Colonic mucosa (tissue), 4 donors: ENCODE data around the gene ZBTB8A. TPM values are rescaled to one million over a fixed set of nuclear protein-coding genes. Genes with fewer than 3 reads are reported as not detected.

Source experiments
- DNase-seq: peaks from one replicate; pipeline ENCODE4 v3.0.0-alpha.2; 2020
- H3K27ac ChIP-seq: fragments of 200-600 bp; one replicate; pipeline ENCODE4 v1.8.0; 2021
- H3K27me3 ChIP-seq: fragments of 200-600 bp; one replicate; pipeline ENCODE4 v1.8.0; 2021
- H3K36me3 ChIP-seq: fragments of 200-600 bp; one replicate; pipeline ENCODE4 v1.8.0; 2021
- H3K4me1 ChIP-seq: fragments of 200-600 bp; one replicate; pipeline ENCODE4 v1.8.0; 2021; ENCODE audit warnings: mild to moderate bottlenecking
- H3K4me3 ChIP-seq: fragments of 200-600 bp; one replicate; pipeline ENCODE4 v1.8.0; 2021
- H3K9ac ChIP-seq, 2 donors: one replicate each; pipeline ENCODE4 v1.7.0; 2013; ENCODE audit warnings: control low read depth in 2 of 2, low read depth in 2 of 2, low read length in 2 of 2
- H3K9me3 ChIP-seq: fragments of 200-600 bp; one replicate; pipeline ENCODE4 v1.8.0; 2021
- intact Hi-C: fragments of 100-400 bp; cut with DNase I; formaldehyde crosslinking; loops from one replicate; pipeline ENCODE4 v1.14.1; 2022
- total RNA-seq, 2 donors: library from RNA; stranded (reverse); fragmentation: NEBNext Ultra II Directional in 1 of 2; extraction: Animal tissue kit (Norgen Biotek cat#: 25700) in 1 of 2; gene quantifications; one replicate each; pipeline ENCODE4 v1.2.1, GENCODE V29; 2021
- TF ChIP-seq, protein P1 (sequence below): fragments of 200-600 bp; IDR thresholded peaks from one replicate; pipeline ENCODE4 v1.8.0; 2022; ENCODE audit warnings: antibody characterized with exemption, mild to moderate bottlenecking
- donor health status: healthy.
- donor health status: DM: no; HTN: no; CAD: no.
- donor health status: DM: no; HTN: no; CAD: no.

The ZBTB8A gene
- total RNA-seq, 2 donors from 2014 or later = 6.5 to 7.1 TPM

DNA sequence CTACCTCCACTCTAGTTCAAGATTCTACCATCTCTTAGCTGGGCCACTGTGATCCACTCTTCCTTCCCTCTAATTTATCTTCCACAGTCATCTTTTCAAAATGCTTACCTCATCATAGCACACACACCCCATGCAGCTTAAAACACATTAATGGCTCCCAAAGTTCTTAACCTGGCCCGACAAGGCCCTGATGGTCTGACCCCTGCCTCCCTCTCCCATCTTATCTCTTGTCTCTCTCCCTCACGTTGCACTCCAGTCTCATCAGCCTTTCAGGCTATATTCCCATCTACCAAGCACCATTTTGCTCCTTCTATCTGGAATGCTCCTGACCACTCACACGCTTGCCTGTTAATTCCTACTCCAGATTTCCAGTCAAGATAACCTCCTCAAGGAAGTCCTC, 2.5 kb upstream of the ZBTB8A start:
- H3K9ac ChIP-seq = no peak overlapping the region
- no peak overlapping the region for H3K4me3 ChIP-seq
- no peaks in the 10 kb centered on the region for H3K27me3 ChIP-seq
- TF ChIP-seq, protein P1, sequence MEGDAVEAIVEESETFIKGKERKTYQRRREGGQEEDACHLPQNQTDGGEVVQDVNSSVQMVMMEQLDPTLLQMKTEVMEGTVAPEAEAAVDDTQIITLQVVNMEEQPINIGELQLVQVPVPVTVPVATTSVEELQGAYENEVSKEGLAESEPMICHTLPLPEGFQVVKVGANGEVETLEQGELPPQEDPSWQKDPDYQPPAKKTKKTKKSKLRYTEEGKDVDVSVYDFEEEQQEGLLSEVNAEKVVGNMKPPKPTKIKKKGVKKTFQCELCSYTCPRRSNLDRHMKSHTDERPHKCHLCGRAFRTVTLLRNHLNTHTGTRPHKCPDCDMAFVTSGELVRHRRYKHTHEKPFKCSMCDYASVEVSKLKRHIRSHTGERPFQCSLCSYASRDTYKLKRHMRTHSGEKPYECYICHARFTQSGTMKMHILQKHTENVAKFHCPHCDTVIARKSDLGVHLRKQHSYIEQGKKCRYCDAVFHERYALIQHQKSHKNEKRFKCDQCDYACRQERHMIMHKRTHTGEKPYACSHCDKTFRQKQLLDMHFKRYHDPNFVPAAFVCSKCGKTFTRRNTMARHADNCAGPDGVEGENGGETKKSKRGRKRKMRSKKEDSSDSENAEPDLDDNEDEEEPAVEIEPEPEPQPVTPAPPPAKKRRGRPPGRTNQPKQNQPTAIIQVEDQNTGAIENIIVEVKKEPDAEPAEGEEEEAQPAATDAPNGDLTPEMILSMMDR = no peak
- H3K9me3 ChIP-seq = no peaks in the 10 kb centered on the region
- DNase-seq = no peak
- intact Hi-C loops = no loop called here
- H3K36me3 ChIP-seq = no peaks in the 10 kb centered on the region
- peaks cover 5% of the 10 kb centered on the region for H3K4me1 ChIP-seq
- H3K27ac ChIP-seq = no peak overlapping the region

DNA sequence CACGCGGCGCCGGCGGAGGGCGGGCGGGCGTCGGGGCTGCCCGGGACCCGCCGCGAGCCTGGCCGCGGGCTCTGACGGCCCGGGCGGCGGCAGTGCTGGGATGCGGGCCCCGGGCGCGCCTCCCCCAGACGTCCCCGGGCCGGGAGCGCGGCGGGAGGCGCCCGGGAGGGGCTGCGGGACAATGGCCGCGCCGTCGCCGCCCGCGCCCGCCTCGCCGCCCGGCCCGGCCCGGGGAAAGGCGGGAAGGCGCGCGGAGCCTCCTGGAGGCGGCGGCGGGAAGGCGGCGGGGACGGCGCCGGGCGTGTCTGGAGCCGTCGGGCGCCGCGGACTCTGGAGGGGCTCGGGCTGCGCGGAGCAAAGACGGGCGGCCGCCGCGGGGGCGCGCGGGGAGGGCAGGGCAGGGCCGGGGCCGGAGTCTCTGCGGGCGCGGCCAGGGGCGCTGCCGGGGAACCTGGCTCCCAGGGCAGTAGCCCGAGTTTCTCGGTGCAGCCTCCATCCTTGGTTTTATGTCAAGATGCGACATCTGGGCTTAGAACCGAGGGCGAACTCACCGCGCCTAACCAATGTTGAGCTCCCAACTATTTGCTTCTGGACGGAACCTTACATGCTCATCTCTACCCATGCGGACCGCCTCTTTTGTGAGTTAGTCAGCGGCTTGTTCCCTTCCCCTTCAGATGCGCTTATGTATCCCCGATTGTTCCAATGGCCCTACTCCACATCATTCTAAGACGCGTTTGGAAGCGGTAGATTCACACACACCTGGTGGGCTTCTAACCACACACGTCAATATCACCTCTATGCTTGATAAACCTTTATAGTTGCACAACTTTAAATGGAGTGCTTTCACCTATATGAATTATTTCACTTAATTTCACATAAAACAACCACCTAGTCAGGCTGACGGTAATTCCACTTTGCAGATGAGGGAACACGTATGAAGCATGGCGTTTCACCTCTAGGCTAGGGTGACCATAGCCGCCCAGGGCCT, 651 bp downstream of the ZBTB8A start:
- intact Hi-C loops = no loop called here
- Histone ChIP-seq H3K4me3 (peak overlapping the region; percentile 45), H3K27ac (peak overlapping the region; percentile 54), H3K36me3 (no peaks in the 10 kb centered on the region), H3K9me3 (no peaks in the 10 kb centered on the region), H3K9ac (peak overlapping the region; percentile 78), H3K4me1 (peaks cover 5% of the 10 kb centered on the region), H3K27me3 (no peaks in the 10 kb centered on the region)
- TF ChIP-seq, protein P1 = no peak
- peak; percentile 34 for DNase-seq

DNA sequence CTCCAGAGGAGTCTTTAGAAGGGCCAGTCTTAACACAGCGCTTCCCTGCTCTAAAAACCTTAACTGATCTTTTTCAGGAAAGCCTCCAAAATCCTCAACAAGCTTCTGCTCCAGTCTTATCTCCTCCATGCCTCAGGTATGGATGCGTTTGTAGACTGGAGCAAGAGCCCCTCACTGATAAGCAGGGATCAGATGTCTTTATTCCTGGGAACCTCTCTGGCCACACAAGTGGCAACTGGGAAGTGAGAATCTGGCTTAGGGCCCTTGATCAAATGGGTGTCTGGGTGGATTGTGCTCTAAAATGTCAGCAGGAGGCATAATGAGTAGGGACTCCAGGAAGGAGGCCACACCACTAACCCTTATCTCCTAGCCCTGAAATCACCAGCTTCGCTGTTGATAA, 1.4 kb downstream of the ZBTB8A start:
- Histone ChIP-seq H3K27me3 (no peaks in the 10 kb centered on the region), H3K9ac (peak overlapping the region in 1 of 2 donors; percentile 73), H3K9me3 (no peaks in the 10 kb centered on the region), H3K4me1 (peaks cover 5% of the 10 kb centered on the region), H3K4me3 (no peak overlapping the region), H3K27ac (no peak overlapping the region), H3K36me3 (no peaks in the 10 kb centered on the region)
- no peak for DNase-seq
- intact Hi-C loops = no loop called here
- TF ChIP-seq, protein P1 = no peak

DNA sequence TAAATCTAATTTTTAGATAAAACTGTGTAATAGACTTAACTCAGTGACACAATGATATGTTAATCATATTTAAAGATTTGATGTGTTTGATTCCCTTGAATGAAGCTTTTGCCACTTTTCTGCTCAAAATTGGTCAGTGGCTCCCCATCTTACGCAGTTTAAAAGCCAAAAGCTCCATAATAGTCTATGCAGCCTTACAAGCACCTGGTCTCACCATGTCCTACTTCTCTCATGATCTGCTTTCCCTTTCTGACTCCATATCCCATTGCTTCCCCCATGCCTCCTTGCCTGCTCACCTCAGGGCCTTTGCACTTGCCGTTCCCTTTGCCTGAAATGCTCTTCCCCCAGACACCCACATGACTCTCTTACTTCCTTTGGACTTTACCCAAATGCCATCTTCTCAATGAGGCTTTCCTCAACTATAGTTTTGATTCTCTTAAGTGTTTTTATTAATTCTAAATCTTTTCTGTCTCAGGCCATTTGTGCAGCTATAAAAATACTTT, 1.9 kb downstream of the ZBTB8A start:
- TF ChIP-seq, protein P1 = no peak
- H3K4me3 ChIP-seq = no peak overlapping the region
- H3K27ac ChIP-seq = no peak overlapping the region
- no peaks in the 10 kb centered on the region for H3K27me3 ChIP-seq
- no peak for DNase-seq
- intact Hi-C loops = no loop called here
- no peaks in the 10 kb centered on the region for H3K9me3 ChIP-seq
- H3K4me1 ChIP-seq = peaks cover 5% of the 10 kb centered on the region
- no peaks in the 10 kb centered on the region for H3K36me3 ChIP-seq
- no peak overlapping the region for H3K9ac ChIP-seq

DNA sequence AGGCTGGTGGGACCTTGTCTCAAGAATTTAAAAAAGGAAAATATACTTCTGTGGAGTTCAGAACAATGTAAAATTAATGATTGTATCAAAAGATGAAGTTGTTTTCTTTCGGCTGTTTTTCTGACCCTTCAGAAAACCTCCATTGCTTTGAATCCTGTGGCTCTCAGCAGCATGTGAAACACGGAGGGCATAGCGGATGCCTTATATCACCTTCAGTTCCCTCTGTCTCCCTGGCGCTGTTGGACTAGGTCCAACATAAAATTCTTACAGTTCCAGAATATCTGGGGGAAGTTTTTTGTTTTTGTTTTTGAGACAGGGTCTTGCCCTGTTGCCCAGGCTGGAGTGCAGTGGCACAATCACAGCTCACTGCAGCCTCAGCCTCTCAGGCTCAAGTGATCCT, 7.4 kb downstream of the ZBTB8A start:
- H3K9me3 ChIP-seq = no peaks in the 10 kb centered on the region
- no peaks in the 10 kb centered on the region for H3K36me3 ChIP-seq
- H3K27me3 ChIP-seq = no peaks in the 10 kb centered on the region
- H3K27ac ChIP-seq = no peak overlapping the region
- no peaks in the 10 kb centered on the region for H3K4me1 ChIP-seq
- no peak overlapping the region for H3K9ac ChIP-seq
- TF ChIP-seq, protein P1 = no peak
- DNase-seq = no peak
- H3K4me3 ChIP-seq = no peak overlapping the region
- intact Hi-C loops = no loop called here
